Measurements from ENCODE around the gene LAGE3. TPM values are rescaled to one million over a fixed set of nuclear protein-coding genes. Genes with fewer than 3 reads are reported as not detected.

Gene LAGE3
- total RNA-seq, 1 experiment from 2014 or later: 50.7 TPM

DNA sequence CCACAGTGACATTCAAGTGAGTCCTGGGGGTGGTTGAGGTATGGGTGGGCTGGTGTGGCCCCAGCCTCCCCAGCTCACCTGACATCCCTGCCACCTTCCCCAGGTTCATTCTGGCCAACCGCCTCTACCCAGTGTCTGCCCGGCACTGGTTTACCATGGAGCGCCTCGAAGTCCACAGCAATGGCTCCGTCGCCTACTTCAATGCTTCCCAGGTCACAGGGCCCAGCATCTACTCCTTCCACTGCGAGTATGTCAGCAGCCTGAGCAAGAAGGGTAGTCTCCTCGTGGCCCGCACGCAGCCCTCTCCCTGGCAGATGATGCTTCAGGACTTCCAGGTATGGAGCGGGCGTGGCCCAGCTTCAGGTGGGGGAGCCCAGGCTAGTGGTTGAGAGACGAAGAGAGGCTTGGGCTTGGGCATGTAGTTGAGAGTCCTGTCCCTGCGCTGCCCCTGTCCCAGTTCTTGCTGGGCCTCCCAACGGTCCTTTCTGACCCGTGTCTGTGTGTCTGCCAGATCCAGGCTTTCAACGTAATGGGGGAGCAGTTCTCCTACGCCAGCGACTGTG is 43.8 kb downstream of the LAGE3 start:
- DNase-seq (ENCODE audit: low read depth): no peak

DNA sequence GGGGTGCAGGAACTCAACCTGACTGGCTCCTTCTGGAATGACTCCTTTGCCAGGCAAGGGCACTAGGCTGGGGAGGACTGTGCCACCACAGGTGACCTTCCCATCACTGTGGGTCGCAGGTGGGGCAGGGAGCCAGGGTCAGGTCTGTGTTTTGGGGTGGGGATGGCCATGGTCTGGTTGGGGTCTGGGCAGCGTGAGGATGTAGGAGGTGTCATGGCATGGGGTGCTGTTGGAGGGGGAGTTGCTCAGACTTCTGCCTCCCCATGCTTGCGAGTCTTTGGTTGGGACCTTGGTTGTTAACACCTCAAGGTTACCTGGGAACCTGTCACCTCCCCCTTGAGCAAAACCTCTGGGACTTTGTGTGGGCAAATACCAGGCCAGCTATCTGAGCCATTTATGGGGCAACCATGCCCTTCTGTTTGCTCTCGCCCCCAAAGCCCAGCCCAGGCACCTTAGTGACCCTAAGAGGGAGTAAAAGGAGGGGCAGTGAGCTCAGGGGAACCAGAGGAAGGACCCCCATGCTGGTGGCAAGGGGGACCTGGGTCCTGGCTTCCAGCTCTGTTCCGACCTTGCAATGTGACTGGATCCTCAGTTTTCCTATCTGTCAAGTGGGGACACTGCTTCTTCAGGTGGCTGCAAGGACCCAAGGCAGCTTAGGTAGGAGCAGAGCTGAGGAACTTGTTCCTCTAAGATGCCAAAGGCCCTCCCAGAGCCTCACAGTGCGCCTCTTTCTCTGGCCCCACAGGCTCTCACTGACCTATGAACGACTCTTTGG is 44.5 kb downstream of the LAGE3 start:
- DNase-seq (ENCODE audit: low read depth): no peak

DNA sequence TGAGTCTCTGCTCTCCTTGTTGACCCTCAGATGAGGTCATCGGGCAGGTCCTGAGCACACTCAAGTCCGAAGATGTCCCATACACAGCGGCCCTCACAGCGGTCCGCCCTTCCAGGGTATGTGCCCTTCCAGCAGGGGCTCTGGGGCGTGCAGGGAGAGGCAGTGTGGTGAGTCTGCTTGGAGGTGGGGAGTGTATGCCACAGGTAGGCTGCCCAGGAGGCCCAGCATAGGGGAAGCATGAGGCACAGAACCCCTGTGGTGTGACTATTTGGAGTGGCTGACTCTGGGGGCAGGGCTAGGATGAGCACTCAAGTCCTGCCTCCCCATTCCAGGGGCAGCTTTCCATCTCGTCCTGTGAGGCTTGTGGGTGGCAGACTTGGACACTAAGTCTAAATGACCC is 45.5 kb downstream of the LAGE3 start:
- DNase-seq (ENCODE audit: low read depth): no peak

DNA sequence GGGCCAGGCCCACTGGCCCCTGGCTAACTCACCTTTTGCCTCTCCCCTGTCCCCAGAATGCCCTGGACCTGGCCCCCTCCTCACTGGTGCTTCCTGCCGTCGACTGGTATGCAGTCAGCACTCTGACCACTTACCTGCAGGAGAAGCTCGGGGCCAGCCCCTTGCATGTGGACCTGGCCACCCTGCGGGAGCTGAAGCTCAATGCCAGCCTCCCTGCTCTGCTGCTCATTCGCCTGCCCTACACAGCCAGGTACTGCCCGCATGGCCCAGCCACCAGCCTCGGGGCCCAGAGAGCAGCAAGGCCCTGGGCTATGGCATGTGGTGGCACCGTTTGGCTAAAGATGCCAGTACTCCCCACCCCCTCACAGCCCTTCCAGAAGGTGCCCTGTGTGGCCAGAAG is 46.9 kb downstream of the LAGE3 start:
- no peak for DNase-seq (ENCODE audit: low read depth)

DNA sequence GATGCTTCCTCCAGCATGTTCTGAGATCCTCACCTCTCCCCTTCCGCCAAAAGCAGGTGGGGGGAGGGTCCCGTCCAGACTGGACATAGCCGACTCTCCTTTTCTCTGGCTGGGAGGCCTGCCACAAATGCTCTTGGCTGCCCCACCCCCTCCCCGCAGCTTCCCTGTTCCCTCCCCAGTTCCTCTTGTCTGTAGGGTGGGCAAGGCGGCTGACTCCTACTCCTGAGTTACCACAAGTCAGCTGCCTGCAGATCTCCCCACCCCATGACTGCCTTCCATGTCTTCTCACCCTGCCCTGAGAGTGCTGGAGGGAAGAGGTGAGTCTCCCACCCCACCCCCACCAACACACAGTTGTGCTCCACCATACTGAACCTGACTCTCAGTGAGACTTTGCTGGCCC is 47.7 kb downstream of the LAGE3 start:
- no peak for DNase-seq (ENCODE audit: low read depth)

DNA sequence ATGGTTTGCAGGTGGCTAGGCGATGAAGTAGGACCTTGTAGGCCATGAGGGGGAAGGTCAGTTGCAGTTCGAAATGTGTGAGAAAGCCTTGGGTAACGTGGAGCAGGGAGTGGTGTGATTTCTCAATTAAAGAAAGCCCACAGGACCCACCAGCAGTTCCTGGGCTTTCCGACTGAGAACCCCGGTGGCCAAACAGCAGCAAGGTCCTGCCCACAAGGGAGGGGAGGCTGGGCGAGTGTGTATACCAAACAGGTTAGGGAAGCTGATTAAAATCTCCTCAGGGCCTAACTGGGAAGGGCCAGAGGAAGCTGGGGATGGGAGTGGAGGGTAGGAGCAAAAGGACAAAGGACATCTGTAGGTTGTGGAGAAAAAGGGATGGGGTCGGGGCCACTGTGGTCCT is 48.2 kb downstream of the LAGE3 start:
- no peak for DNase-seq (ENCODE audit: low read depth)

DNA sequence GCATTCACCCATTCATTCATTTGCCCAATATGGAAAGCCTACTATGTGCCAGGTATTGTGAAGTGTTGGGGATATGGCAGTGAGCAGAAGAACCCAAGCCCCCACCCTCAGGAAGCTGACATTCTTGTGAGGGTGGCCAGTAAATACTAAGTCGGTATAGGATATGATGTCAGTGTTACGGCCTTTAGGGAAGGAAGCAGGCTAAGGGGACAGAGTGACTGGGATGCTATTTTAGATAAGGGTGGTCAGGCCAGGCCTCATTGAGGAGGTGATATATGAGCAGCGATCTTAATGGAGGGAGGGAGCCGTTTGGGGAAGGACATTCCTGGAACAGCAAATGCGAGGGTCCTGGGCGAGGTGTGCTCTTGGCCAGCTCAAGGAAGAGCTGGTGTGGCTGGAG is 48.6 kb downstream of the LAGE3 start:
- no peak for DNase-seq (ENCODE audit: low read depth)

DNA sequence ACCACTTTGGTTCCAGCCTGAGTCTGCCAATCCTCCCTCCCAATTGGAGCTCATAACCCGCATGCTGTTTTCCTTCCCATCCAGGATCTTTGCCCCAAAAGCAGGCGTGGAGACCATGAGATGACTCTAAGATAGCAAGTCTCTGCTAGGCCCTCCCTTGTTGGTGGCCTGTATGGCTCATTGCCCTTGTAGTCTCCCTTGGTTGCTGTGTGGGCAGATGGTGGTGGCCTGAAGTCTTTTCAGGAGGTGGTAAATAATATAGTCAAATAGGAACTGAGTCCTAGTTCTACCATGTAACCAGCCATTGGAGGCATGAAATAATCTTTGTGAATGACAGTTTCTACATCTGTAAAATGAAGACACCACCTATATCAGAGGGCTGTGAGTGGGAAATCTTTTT is 49.4 kb downstream of the LAGE3 start:
- DNase-seq (ENCODE audit: low read depth): no peak

DNA sequence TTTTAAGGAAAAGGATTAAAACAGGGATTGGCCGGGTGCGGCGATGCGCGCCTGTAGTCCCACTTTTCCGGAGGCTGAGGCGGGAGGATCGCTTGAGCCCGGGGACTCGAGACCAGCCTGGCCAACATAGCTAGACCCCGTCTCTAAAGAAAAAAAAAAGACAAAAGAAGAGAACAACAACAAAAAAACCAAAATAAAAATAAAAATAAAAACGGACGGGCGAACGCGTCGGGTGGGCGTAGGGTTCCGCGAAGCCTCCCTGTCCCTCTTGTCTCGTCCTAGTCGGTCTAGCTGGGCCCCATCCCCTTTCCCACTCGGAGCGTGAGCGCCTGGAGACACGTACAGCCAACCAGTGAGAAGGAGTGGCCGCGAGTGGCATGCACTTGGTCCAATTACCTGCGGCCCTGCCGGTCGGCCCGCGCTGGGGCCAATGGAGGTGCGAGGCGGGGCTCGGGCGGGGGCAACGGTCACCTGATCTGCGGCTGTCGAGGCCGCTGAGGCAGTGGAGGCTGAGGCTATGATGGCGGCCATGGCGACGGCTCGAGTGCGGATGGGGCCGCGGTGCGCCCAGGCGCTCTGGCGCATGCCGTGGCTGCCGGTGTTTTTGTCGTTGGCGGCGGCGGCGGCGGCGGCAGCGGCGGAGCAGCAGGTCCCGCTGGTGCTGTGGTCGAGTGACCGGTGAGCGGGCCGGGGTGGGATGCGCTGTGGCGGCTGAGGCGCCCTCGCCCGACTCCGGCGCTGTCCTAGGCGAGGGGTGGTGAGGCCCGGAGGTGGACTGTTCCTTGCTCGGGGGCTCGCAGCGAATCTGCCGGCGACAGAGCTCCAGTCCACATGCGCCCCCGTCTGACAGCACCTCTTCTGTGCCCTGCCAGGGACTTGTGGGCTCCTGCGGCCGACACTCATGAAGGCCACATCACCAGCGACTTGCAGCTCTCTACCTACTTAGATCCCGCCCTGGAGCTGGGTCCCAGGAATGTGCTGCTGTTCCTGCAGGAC is 50.6 kb downstream of the LAGE3 start, which contains the start of gene ATP6AP1:
Gene ATP6AP1 (plus strand): TSS at position 502 of the 996 bp plus-strand sequence. CDS start 16 bp downstream, at position 518.
- DNase-seq (ENCODE audit: low read depth): peak; percentile 94

Other genes starting within 250 kb of the LAGE3 start
- not detected in 2 replicates for gene OPN1MW3, start 221.7 kb downstream of the LAGE3 start, total RNA-seq (2014; rRNA removed; shearing (Covaris generic))
- not detected in 2 replicates for gene TEX28, start 184.2 kb downstream of the LAGE3 start, total RNA-seq (2014; rRNA removed; shearing (Covaris generic))
- 0.06 TPM in 1 of 2 replicates, not detected in the other for gene TKTL1, start 183.5 kb downstream of the LAGE3 start, total RNA-seq (2014; rRNA removed; shearing (Covaris generic))
- 721 and 801 TPM in 2 replicates for gene FLNA, start 104.6 kb downstream of the LAGE3 start, total RNA-seq (2014; rRNA removed; shearing (Covaris generic))
- 9.0 and 15.1 TPM in 2 replicates for gene EMD, start 100.0 kb downstream of the LAGE3 start, total RNA-seq (2014; rRNA removed; shearing (Covaris generic))
- gene RPL10, start 80.9 kb downstream of the LAGE3 start, total RNA-seq (2014; rRNA removed; shearing (Covaris generic)): 3,278 and 3,646 TPM in 2 replicates
- gene DNASE1L1, start 70.0 kb downstream of the LAGE3 start, total RNA-seq (2014; rRNA removed; shearing (Covaris generic)): 7.2 and 28.4 TPM in 2 replicates
- 9.0 and 14.9 TPM in 2 replicates for gene TAFAZZIN, start 67.7 kb downstream of the LAGE3 start, total RNA-seq (2014; rRNA removed; shearing (Covaris generic))
- gene ATP6AP1, start 50.6 kb downstream of the LAGE3 start, total RNA-seq (2014; rRNA removed; shearing (Covaris generic)): 26.3 and 30.9 TPM in 2 replicates
- 71.6 and 103 TPM in 2 replicates for gene GDI1, start 42.1 kb downstream of the LAGE3 start, total RNA-seq (2014; rRNA removed; shearing (Covaris generic))
- gene FAM50A, start 35.1 kb downstream of the LAGE3 start, total RNA-seq (2014; rRNA removed; shearing (Covaris generic)): 32.8 and 44.2 TPM in 2 replicates
- 1.5 and 15.6 TPM in 2 replicates for gene PLXNA3, start 21.0 kb downstream of the LAGE3 start, total RNA-seq (2014; rRNA removed; shearing (Covaris generic))
- 36.6 and 54.3 TPM in 2 replicates for gene UBL4A, start 7.3 kb upstream of the LAGE3 start, total RNA-seq (2014; rRNA removed; shearing (Covaris generic))
- gene SLC10A3, start 11.3 kb upstream of the LAGE3 start, total RNA-seq (2014; rRNA removed; shearing (Covaris generic)): 15.7 and 22.6 TPM in 2 replicates
- 8.2 and 11.3 TPM in 2 replicates for gene FAM3A, start 37.0 kb upstream of the LAGE3 start, total RNA-seq (2014; rRNA removed; shearing (Covaris generic))
- gene G6PD, start 67.6 kb upstream of the LAGE3 start, total RNA-seq (2014; rRNA removed; shearing (Covaris generic)): 18.6 and 19.1 TPM in 2 replicates
- gene IKBKG, start 68.3 kb upstream of the LAGE3 start, total RNA-seq (2014; rRNA removed; shearing (Covaris generic)): 28.1 and 37.7 TPM in 2 replicates
- gene CTAG1A, start 105.9 kb upstream of the LAGE3 start, total RNA-seq (2014; rRNA removed; shearing (Covaris generic)): 1.8 TPM in 1 of 2 replicates, not detected in the other
- gene CTAG1B, start 140.0 kb upstream of the LAGE3 start, total RNA-seq (2014; rRNA removed; shearing (Covaris generic)): 1.8 TPM in 1 of 2 replicates, not detected in the other
- 3.8 and 13.4 TPM in 2 replicates for gene CTAG2, start 174.3 kb upstream of the LAGE3 start, total RNA-seq (2014; rRNA removed; shearing (Covaris generic))